SH-SY5Y (cell line): ENCODE data around the gene ZCCHC7.

Experiments used
- GATA2 ChIP-seq: IDR thresholded peaks from 2 replicates; pipeline ENCODE4 v1.6.1; 2011; ENCODE audit warnings: mild to moderate bottlenecking, low read depth, low read length
- GATA3 ChIP-seq: IDR thresholded peaks from 2 replicates; pipeline ENCODE4 v1.6.1; 2011; ENCODE audit warnings: low read depth, mild to moderate bottlenecking, low read length, moderate library complexity

DNA sequence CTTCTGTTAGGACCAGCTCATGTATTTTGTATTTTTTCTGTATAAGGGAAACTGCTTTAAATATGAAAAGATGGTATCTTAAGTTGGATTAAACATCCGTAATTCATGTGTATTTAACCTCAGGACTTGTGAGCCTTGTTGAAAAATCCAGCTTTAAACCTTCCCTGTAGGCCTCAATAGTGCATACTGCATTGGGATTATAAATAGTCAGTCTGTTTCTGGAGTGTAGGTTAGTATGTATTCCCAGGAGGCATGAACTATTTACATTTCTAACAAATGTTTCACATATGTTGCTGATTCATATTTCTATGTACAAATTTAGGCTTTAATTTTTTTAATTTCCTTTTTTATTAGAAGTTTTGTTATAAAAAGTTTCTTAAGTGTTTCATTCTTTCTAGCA is 164.3 kb downstream of the ZCCHC7 start:
- TF ChIP-seq GATA2 (no peak), GATA3 (no peak)
